ENCODE results near the gene CCDC183. TPM values are rescaled to one million over a fixed set of nuclear protein-coding genes. Genes with fewer than 3 reads are reported as not detected.

The CCDC183 gene
- polyA plus RNA-seq, 3 donors = 0.54 to 2.1 TPM; not detected in 1

GRCh38 chr9:136857166-136857565 lies 61.0 kb downstream of the CCDC183 start:
- DNase-seq = no peak

More at GRCh38 chr9:136857166-136857565, 61.0 kb downstream of the CCDC183 start:
- Histone ChIP-seq H3K4me3 (replicated peaks in 1 of 3; ENCODE audit: low read depth in 2 of 3, low read length in 3 of 3) (no peak overlapping the region), H4K20me1 (ENCODE audit: insufficient read depth, low read length) (peaks cover 28% of the 10 kb centered on the region), H3K4me2 (replicated peaks; ENCODE audit: extremely low read depth, low read length, poor library complexity, severe bottlenecking) (no peak overlapping the region), H3K36me3 (replicated peaks in 1 of 2; ENCODE audit: control insufficient read depth in 1 of 2, insufficient read depth in 2 of 2, low read length in 2 of 2) (peaks cover 16 to 18% of the 10 kb centered on the region in 2 donors), H3K9me3 (replicated peaks in 1 of 2; ENCODE audit: control insufficient read depth in 1 of 2, insufficient read depth in 1 of 2, low read length in 2 of 2) (no peaks in the 10 kb centered on the region), H2AFZ (ENCODE audit: insufficient read depth, low read depth, low read length, poor library complexity, severe bottlenecking) (no peak overlapping the region), H3K27me3 (ENCODE audit: control insufficient read depth in 2 of 2, insufficient read depth in 2 of 2, low read length in 2 of 2) (no peaks in the 10 kb centered on the region), H3K9ac (ENCODE audit: insufficient read depth, low read length, poor library complexity, severe bottlenecking) (no peak overlapping the region), H3K27ac (ENCODE audit: low read depth in 1 of 2, low read length in 2 of 2) (no peak overlapping the region), H3K79me2 (ENCODE audit: insufficient read depth, low read length) (no peaks in the 10 kb centered on the region), H3K4me1 (ENCODE audit: control insufficient read depth in 1 of 2, insufficient read depth in 2 of 2, low read length in 2 of 2) (no peaks in the 10 kb centered on the region)
- Mint-ChIP-seq H3K4me3 (no peak overlapping the region), H3K9me3 (no peaks in the 10 kb centered on the region), H3K36me3 (peaks cover 12 to 16% of the 10 kb centered on the region in 2 donors), H3K27me3 (ENCODE audit: low read depth in 3 of 3) (no peaks in the 10 kb centered on the region), H3K27ac (no peak overlapping the region), H3K4me1 (no peaks in the 10 kb centered on the region)
- TF ChIP-seq CTCF (IDR thresholded peaks at IDR 0.05) = no peak
- WGBS (ENCODE audit: insufficient coverage) = 95% methylated on average over 14 of the region's 19 CpGs
- intact Hi-C loops (cut with micrococcal nuclease) = no loop called here

Small RNA genes within 50 kb of the gene (small RNA-seq; reads per million reads assigned to genes)
- gene AL355987.2 (ENCODE audit: insufficient read length, low read depth) (not detected), gene ATP6V1G1P3 (ENCODE audit: insufficient read length, low read depth) (not detected), gene MIR4292 (ENCODE audit: insufficient read length, low read depth) (not detected), gene MIR6722 (ENCODE audit: insufficient read length, low read depth) (not detected)

Other genes starting within 250 kb of the CCDC183 start
- 1 to 10 TPM; 1.3 to 2.8 (median 2.2) TPM for gene EGFL7, start 133.4 kb upstream of the CCDC183 start, polyA plus RNA-seq
- gene AGPAT2, start 108.9 kb upstream of the CCDC183 start, polyA plus RNA-seq = 100 to 1,000 TPM in 2 of 3 donors, 10 to 100 TPM in 1; 80.1 to 139 (median 116) TPM
- gene DIPK1B, start 83.8 kb upstream of the CCDC183 start, polyA plus RNA-seq = under 1 TPM in 1 of 3 donors, not detected in 2; 0.10 TPM
- gene LCN10, start 53.4 kb upstream of the CCDC183 start, polyA plus RNA-seq = under 1 TPM in 1 of 3 donors, not detected in 2; 0.16 TPM
- gene LCN6, start 47.8 kb upstream of the CCDC183 start, polyA plus RNA-seq = not detected
- under 1 TPM in 1 of 3 donors, not detected in 2; 0.27 TPM for gene LCN8, start 38.1 kb upstream of the CCDC183 start, polyA plus RNA-seq
- gene LCN15, start 31.8 kb upstream of the CCDC183 start, polyA plus RNA-seq = not detected
- gene TMEM141, start 5.0 kb upstream of the CCDC183 start, polyA plus RNA-seq = 10 to 100 TPM; 33.1 to 47.2 (median 39.2) TPM
- gene RABL6, start 11.6 kb downstream of the CCDC183 start, polyA plus RNA-seq = 10 to 100 TPM in 1 of 3 donors, 1 to 10 TPM in 2; 6.7 to 30.9 (median 8.1) TPM
- 1 to 10 TPM in 1 of 3 donors, under 1 TPM in 2; 0.10 to 2.0 (median 0.18) TPM for gene AJM1, start 46.1 kb downstream of the CCDC183 start, polyA plus RNA-seq
- 100 to 1,000 TPM in 1 of 3 donors, 10 to 100 TPM in 2; 70.0 to 163 (median 94.3) TPM for gene PHPT1, start 53.1 kb downstream of the CCDC183 start, polyA plus RNA-seq
- 1 to 10 TPM in 1 of 3 donors, under 1 TPM in 1, not detected in 1; 0.07 to 5.2 TPM for gene MAMDC4, start 56.0 kb downstream of the CCDC183 start, polyA plus RNA-seq
- 100 to 1,000 TPM; 245 to 407 (median 264) TPM for gene EDF1, start 70.0 kb downstream of the CCDC183 start, polyA plus RNA-seq
- gene TRAF2, start 90.2 kb downstream of the CCDC183 start, polyA plus RNA-seq = 1 to 10 TPM; 1.6 to 6.1 (median 2.0) TPM
- 100 to 1,000 TPM in 1 of 3 donors, 10 to 100 TPM in 2; 85.3 to 117 (median 92.7) TPM for gene FBXW5, start 148.4 kb downstream of the CCDC183 start, polyA plus RNA-seq
- gene C8G, start 148.9 kb downstream of the CCDC183 start, polyA plus RNA-seq = under 1 TPM in 2 of 3 donors, not detected in 1; 0.55 to 0.72 TPM
- under 1 TPM in 1 of 3 donors, not detected in 2; 0.29 TPM for gene LCN12, start 155.9 kb downstream of the CCDC183 start, polyA plus RNA-seq
- gene PTGDS, start 181.2 kb downstream of the CCDC183 start, polyA plus RNA-seq = 1 to 10 TPM in 1 of 3 donors, under 1 TPM in 1, not detected in 1; 0.34 to 1.5 TPM
- gene LCNL1, start 186.7 kb downstream of the CCDC183 start, polyA plus RNA-seq = under 1 TPM in 1 of 3 donors, not detected in 2; 0.04 TPM
- 10 to 100 TPM; 35.3 to 92.9 (median 40.7) TPM for gene PAXX, start 196.1 kb downstream of the CCDC183 start, polyA plus RNA-seq
- gene CLIC3, start 200.2 kb downstream of the CCDC183 start, polyA plus RNA-seq = under 1 TPM in 2 of 3 donors, not detected in 1; 0.29 to 0.51 TPM
- 10 to 100 TPM in 1 of 3 donors, under 1 TPM in 2; 0.18 to 30.7 (median 0.40) TPM for gene ABCA2, start 231.9 kb downstream of the CCDC183 start, polyA plus RNA-seq
- gene FUT7, start 235.8 kb downstream of the CCDC183 start, polyA plus RNA-seq = 10 to 100 TPM in 2 of 3 donors, 1 to 10 TPM in 1; 6.1 to 13.4 (median 10.5) TPM
- 1 to 10 TPM in 1 of 3 donors, under 1 TPM in 1, not detected in 1; 0.51 to 2.7 TPM for gene NPDC1, start 249.8 kb downstream of the CCDC183 start, polyA plus RNA-seq